Thymus (tissue), 11 donors: ENCODE results near the gene NOL11. TPM values are rescaled to one million over a fixed set of nuclear protein-coding genes. Genes with fewer than 3 reads are reported as not detected.

Experiments
- DNase-seq, 9 donors: peaks; one replicate each; pipeline ENCODE4 v3.0.0-alpha.2; 2013; ENCODE audit warnings: low spot score in 9 of 9, low read depth in 6 of 9, missing footprints in 1 of 9
- H3K27ac ChIP-seq, 2 donors: one replicate each; pipeline ENCODE4 v1.5.1; 2013; ENCODE audit warnings: control low read depth in 1 of 2, low read depth in 1 of 2, low read length in 1 of 2, mild to moderate bottlenecking in 1 of 2, moderate library complexity in 1 of 2
- H3K27me3 ChIP-seq, 2 donors: one replicate each; pipeline ENCODE4 v1.5.1; 2013; ENCODE audit warnings: low read length in 1 of 2; ENCODE audit not compliant: control insufficient read depth in 2 of 2, insufficient read depth in 1 of 2
- H3K36me3 ChIP-seq, 2 donors: one replicate each; pipeline ENCODE4 v1.5.1; 2013; ENCODE audit warnings: low read length in 1 of 2, mild to moderate bottlenecking in 1 of 2, moderate library complexity in 1 of 2; ENCODE audit not compliant: control insufficient read depth in 2 of 2, insufficient read depth in 2 of 2
- H3K4me1 ChIP-seq, 2 donors: one replicate each; pipeline ENCODE4 v1.5.1; 2013; ENCODE audit warnings: low read length in 2 of 2; ENCODE audit not compliant: control insufficient read depth in 2 of 2, insufficient read depth in 2 of 2
- H3K4me3 ChIP-seq, 2 donors: one replicate each; pipeline ENCODE4 v1.5.1; 2013; ENCODE audit warnings: low read length in 2 of 2, control low read depth in 1 of 2, mild to moderate bottlenecking in 1 of 2
- H3K9me3 ChIP-seq, 2 donors: one replicate each; pipeline ENCODE4 v1.5.1; 2013; ENCODE audit warnings: low read length in 1 of 2, mild to moderate bottlenecking in 1 of 2; ENCODE audit not compliant: control insufficient read depth in 2 of 2, insufficient read depth in 1 of 2
- WGBS: extraction: QIAGEN DNeasy Blood & Tissue Kit; methylation state at CpG from one replicate; pipeline ENCODE4 v1.1.7; 2013; 5-methylcytosine and 5-hydroxymethylcytosine counted together
- polyA plus RNA-seq: library from polyadenylated mRNA; stranded (reverse); fragments of 200-250 nt; gene quantifications from one replicate; pipeline ENCODE4 v1.2.3, GENCODE V29; 2013
- total RNA-seq: library from RNA; stranded (reverse); fragments of 120-200 nt; gene quantifications from one replicate; pipeline ENCODE4 v1.2.4, GENCODE V29; 2013
- donor health status: healthy.

NOL11 gene
- total and polyA plus RNA-seq, 2 donors: 70.9 to 72.4 TPM

- peak in 4 of 9 donors; percentile 11 to 56 (median 18) for DNase-seq
- Histone ChIP-seq H3K27me3 (no peaks in the 10 kb centered on the region), H3K27ac (peak overlapping the region in 1 of 2 donors; percentile 23), H3K4me3 (no peak overlapping the region), H3K4me1 (peaks cover 7 to 16% of the 10 kb centered on the region in 2 donors), H3K9me3 (no peaks in the 10 kb centered on the region), H3K36me3 (no peaks in the 10 kb centered on the region)
- 15% methylated on average over 10 of the region's 10 CpGs for WGBS
Measured at GRCh38 chr17:67784364-67785121, 66.8 kb downstream of the NOL11 start.

DNA sequence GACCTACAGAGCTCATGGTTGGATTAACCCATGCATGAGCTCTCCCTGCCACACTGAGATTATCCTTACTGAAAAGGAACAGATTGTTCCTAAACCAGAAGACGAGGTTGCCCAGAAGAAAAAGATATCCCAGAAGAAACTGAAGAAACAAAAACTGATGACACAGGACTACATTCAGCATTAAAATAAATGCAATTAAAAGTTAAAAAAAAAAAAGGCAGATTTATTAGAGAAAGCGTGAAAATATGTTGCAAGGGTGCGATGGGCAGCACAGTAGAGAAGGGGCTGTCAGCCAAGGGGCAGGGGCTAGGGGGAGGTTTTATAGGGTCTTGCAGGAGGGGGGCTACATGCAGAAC, 67.4 kb downstream of the NOL11 start:
- over 99% methylated on average over 3 of the region's 3 CpGs for WGBS
- peaks cover 7 to 16% of the 10 kb centered on the region in 2 donors for H3K4me1 ChIP-seq
- DNase-seq: no peak
- no peaks in the 10 kb centered on the region for H3K9me3 ChIP-seq
- no peak overlapping the region for H3K4me3 ChIP-seq
- H3K27ac ChIP-seq: peak overlapping the region in 1 of 2 donors; percentile 23
- H3K27me3 ChIP-seq: no peaks in the 10 kb centered on the region
- H3K36me3 ChIP-seq: no peaks in the 10 kb centered on the region

DNA sequence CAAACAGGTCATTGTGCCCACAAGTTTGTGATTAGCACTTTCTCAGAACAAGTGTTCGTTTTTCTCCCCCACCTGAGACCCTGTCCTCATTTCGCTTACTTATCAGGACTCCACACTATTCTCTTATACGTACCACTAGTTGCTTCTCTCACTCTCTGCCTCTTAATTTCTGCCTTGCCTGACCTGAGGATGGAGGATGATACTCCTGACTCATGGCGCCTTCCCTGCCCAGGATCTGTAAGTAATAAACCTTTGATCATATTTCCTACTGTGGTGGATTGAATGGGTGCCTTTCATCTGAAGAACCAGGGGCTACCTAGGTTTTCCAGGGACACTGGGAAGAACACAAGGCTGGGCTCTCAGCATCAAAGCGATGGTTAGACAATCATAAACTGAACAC, 67.8 kb downstream of the NOL11 start:
- H3K4me3 ChIP-seq: no peak overlapping the region
- no peak overlapping the region for H3K27ac ChIP-seq
- DNase-seq: no peak
- no peaks in the 10 kb centered on the region for H3K27me3 ChIP-seq
- peaks cover 7 to 16% of the 10 kb centered on the region in 2 donors for H3K4me1 ChIP-seq
- no peaks in the 10 kb centered on the region for H3K36me3 ChIP-seq
- 98% methylated on average over 5 of the region's 5 CpGs for WGBS
- no peaks in the 10 kb centered on the region for H3K9me3 ChIP-seq

Other genes starting within 250 kb of the NOL11 start
- 48.5 TPM for gene BPTF, start 107.6 kb downstream of the NOL11 start, total RNA-seq
- gene BPTF, start 107.6 kb downstream of the NOL11 start, polyA plus RNA-seq: 29.8 TPM